Activated T-cell treated with anti-CD3 and anti-CD28 coated beads, Interleukin-2, amount 50 U/mL, for 4 hours (primary cell): ENCODE results near the gene DNER. TPM values are rescaled to one million over a fixed set of nuclear protein-coding genes. Genes with fewer than 3 reads are reported as not detected.

Source experiments
- ATAC-seq, 2 donors: fragments of 200-7000 bp; cut with Tn5 transposase; one replicate each; pipeline ENCODE4 v1.10.0; 2021
- DNase-seq: peaks from one replicate; pipeline ENCODE4 v3.0.0-alpha.2; 2020
- H3K27me3 Mint-ChIP-seq: one replicate; pipeline ENCODE4 v1.8.0; 2021; ENCODE audit warnings: low read depth, mixed read lengths
- H3K36me3 Mint-ChIP-seq: one replicate; pipeline ENCODE4 v1.8.0; 2022; ENCODE audit warnings: mixed read lengths; ENCODE audit not compliant: insufficient read depth
- H3K4me1 Mint-ChIP-seq: one replicate; pipeline ENCODE4 v1.8.0; 2021; ENCODE audit warnings: low read depth, mixed read lengths
- H3K4me3 Mint-ChIP-seq: one replicate; pipeline ENCODE4 v1.8.0; 2021; ENCODE audit warnings: mild to moderate bottlenecking, moderate library complexity, mixed read lengths
- H3K9me3 Mint-ChIP-seq: one replicate; pipeline ENCODE4 v1.8.0; 2021; ENCODE audit warnings: mixed read lengths
- total RNA-seq, 3 donors: library from RNA; stranded (reverse); gene quantifications; one replicate each; pipeline ENCODE4 v1.2.1, GENCODE V29; 2021

Gene DNER
- total RNA-seq, 3 donors from 2014 or later: not detected

GRCh38 chr2:229666811-229667210 is 47.5 kb downstream of the DNER start:
- H3K4me1 Mint-ChIP-seq: no peaks in the 10 kb centered on the region
- no peak for ATAC-seq
- H3K4me3 Mint-ChIP-seq: no peak overlapping the region
- H3K27me3 Mint-ChIP-seq: peaks cover 16% of the 10 kb centered on the region
- H3K9me3 Mint-ChIP-seq: no peaks in the 10 kb centered on the region
- DNase-seq: no peak
- no peaks in the 10 kb centered on the region for H3K36me3 Mint-ChIP-seq

DNA sequence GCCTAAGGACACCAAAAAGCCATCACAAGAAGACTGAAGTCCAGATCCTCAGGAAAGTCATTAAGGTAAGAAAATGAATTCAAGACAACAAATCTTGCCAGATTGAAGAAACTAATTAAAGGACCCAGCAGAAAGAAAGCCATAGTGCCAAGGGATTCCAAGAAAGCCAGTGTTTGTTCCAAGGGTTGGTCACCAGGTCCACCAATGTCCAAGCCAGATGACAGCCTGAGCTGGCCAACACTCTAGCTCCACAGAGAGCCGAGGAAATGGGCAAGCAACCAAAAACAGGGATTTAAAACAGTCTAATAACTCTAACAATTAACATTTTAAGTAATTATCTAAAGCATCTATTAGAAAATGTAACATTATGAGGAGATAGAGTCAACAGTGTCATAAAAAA is 49.2 kb downstream of the DNER start:
- Mint-ChIP-seq H3K4me3 (no peak overlapping the region), H3K9me3 (no peaks in the 10 kb centered on the region), H3K36me3 (no peaks in the 10 kb centered on the region), H3K4me1 (no peaks in the 10 kb centered on the region), H3K27me3 (peaks cover 14% of the 10 kb centered on the region)
- ATAC-seq: no peak
- no peak for DNase-seq

DNA sequence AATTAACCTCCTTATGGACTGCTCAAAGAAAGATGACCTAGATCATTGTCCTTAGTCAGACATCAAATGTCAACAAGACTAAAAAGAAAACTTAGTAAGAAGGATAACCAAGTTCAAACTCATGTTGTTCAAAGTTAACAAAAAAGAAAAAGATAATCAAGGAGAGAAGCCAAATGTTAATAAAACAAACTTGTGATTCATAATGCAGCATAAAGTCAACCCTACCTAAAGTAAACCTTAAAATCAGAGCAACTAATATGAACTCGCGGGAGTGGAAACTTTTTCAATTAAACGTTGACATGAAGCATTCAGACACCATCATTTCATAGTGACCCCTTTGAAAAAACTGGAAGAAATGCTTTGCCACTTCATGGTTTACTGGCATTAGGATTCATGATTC is 52.9 kb downstream of the DNER start:
- H3K4me3 Mint-ChIP-seq: no peak overlapping the region
- no peaks in the 10 kb centered on the region for H3K9me3 Mint-ChIP-seq
- H3K36me3 Mint-ChIP-seq: no peaks in the 10 kb centered on the region
- ATAC-seq (no peak), DNase-seq (no peak)
- no peaks in the 10 kb centered on the region for H3K4me1 Mint-ChIP-seq
- H3K27me3 Mint-ChIP-seq: peaks cover 7% of the 10 kb centered on the region

GRCh38 chr2:229660951-229661350 is 53.4 kb downstream of the DNER start:
- H3K4me3 Mint-ChIP-seq: no peak overlapping the region
- no peaks in the 10 kb centered on the region for H3K9me3 Mint-ChIP-seq
- H3K4me1 Mint-ChIP-seq: no peaks in the 10 kb centered on the region
- DNase-seq (no peak), ATAC-seq (no peak)
- H3K27me3 Mint-ChIP-seq: peaks cover 9% of the 10 kb centered on the region
- no peaks in the 10 kb centered on the region for H3K36me3 Mint-ChIP-seq

GRCh38 chr2:229660391-229660790 is 54.0 kb downstream of the DNER start:
- ATAC-seq (no peak), DNase-seq (no peak)
- Mint-ChIP-seq H3K4me3 (no peak overlapping the region), H3K36me3 (no peaks in the 10 kb centered on the region), H3K27me3 (peaks cover 9% of the 10 kb centered on the region), H3K4me1 (no peaks in the 10 kb centered on the region), H3K9me3 (no peaks in the 10 kb centered on the region)

GRCh38 chr2:229658004-229658403 is 56.4 kb downstream of the DNER start:
- peaks cover 12% of the 10 kb centered on the region for H3K27me3 Mint-ChIP-seq
- DNase-seq: no peak
- no peak overlapping the region for H3K4me3 Mint-ChIP-seq
- ATAC-seq: no peak
- H3K9me3 Mint-ChIP-seq: no peaks in the 10 kb centered on the region
- no peaks in the 10 kb centered on the region for H3K4me1 Mint-ChIP-seq
- H3K36me3 Mint-ChIP-seq: no peaks in the 10 kb centered on the region

DNA sequence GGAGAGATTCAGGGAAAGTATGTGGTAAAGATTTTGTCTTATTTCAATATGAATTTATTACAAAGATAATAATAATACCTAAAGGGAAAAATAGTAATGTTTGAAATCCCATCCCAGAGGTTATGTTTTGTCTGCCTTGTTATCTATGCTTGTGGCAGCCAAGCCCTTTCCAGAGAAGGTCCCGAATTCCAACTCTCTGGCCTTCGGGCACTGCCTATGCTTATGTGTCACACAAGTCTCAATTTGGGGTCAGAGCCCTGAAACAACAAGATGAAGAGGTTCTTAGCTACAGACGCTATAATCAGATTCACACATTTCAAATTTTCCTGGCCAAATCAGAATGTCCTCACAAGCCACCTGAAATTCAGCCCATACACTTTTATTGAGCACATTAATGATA is 59.9 kb downstream of the DNER start:
- no peak overlapping the region for H3K4me3 Mint-ChIP-seq
- ATAC-seq (no peak), DNase-seq (no peak)
- H3K27me3 Mint-ChIP-seq: peaks cover 22% of the 10 kb centered on the region
- H3K9me3 Mint-ChIP-seq: no peaks in the 10 kb centered on the region
- no peaks in the 10 kb centered on the region for H3K4me1 Mint-ChIP-seq
- H3K36me3 Mint-ChIP-seq: no peaks in the 10 kb centered on the region

DNA sequence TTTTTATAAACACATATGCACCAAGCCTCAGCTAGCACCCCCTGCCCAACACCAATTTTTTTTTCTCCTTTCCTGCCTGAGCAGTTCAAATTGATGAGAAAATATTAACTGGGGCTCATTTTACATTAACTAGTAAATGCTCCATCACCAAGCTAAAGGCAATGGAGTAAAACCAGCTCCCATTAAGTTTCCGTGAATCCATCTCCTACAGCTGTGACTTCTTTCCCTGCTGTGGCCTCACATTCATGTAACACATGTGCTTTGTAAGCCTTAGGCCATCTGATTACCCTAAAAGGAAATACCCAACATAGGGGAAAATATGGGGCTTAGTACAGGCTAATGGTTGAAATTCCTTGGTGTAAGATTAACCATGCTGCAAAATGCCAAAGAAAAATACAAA is 60.8 kb downstream of the DNER start:
- no peak for ATAC-seq
- H3K4me1 Mint-ChIP-seq: no peaks in the 10 kb centered on the region
- H3K4me3 Mint-ChIP-seq: no peak overlapping the region
- no peaks in the 10 kb centered on the region for H3K36me3 Mint-ChIP-seq
- DNase-seq: no peak
- H3K27me3 Mint-ChIP-seq: peaks cover 22% of the 10 kb centered on the region
- no peaks in the 10 kb centered on the region for H3K9me3 Mint-ChIP-seq

DNA sequence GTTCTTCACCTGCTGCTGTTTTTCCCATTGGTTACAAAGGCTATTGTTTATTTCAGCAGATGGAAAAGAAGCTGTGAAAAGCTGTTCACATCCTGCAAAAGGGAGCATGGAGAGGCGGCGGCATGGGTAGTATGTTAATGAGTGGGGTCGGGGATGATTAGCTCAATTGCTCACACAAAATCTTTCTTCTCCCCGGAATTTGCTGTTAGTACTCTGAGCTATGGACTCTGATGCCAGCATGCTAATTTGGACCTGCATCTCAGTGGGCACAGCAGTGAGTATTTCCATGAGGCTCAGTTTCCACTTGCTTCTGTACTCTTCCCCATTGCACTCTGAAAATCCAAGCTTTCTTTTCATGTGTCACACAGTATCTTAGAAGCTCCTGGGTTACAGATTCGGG is 61.6 kb downstream of the DNER start:
- Mint-ChIP-seq H3K9me3 (no peaks in the 10 kb centered on the region), H3K4me3 (no peak overlapping the region), H3K27me3 (peaks cover 22% of the 10 kb centered on the region), H3K36me3 (no peaks in the 10 kb centered on the region), H3K4me1 (no peaks in the 10 kb centered on the region)
- DNase-seq (no peak), ATAC-seq (no peak)

DNA sequence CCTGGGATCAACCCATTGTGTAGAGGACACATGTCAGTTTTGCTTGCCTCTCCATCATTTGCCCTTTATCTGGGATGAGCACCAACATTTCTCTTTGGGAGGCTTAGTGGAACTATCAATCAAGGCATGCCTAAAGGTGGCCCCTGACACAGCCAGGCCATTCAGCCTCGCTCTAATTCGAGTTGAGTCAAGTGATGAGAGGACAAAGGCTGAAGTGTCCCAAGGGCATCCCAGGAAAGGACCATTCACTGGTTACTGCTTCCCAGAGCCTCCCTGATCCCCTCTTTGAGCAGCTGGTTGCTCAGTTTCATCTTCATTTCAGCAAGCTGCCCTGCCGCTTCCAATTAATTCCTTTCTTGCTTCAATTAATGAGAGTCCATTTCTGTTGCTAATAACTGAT is 63.5 kb downstream of the DNER start:
- Mint-ChIP-seq H3K27me3 (peaks cover 27% of the 10 kb centered on the region), H3K9me3 (no peaks in the 10 kb centered on the region), H3K4me3 (no peak overlapping the region), H3K4me1 (no peaks in the 10 kb centered on the region), H3K36me3 (no peaks in the 10 kb centered on the region)
- no peak for ATAC-seq
- DNase-seq: no peak

GRCh38 chr2:229650059-229650458 is 64.3 kb downstream of the DNER start:
- Mint-ChIP-seq H3K9me3 (no peaks in the 10 kb centered on the region), H3K27me3 (peaks cover 27% of the 10 kb centered on the region), H3K36me3 (no peaks in the 10 kb centered on the region), H3K4me3 (no peak overlapping the region), H3K4me1 (no peaks in the 10 kb centered on the region)
- ATAC-seq (no peak), DNase-seq (no peak)

GRCh38 chr2:229646186-229646723 is 68.1 kb downstream of the DNER start:
- Mint-ChIP-seq H3K4me1 (no peaks in the 10 kb centered on the region), H3K4me3 (no peak overlapping the region), H3K36me3 (no peaks in the 10 kb centered on the region), H3K9me3 (no peaks in the 10 kb centered on the region), H3K27me3 (peaks cover 17% of the 10 kb centered on the region)
- DNase-seq (no peak), ATAC-seq (no peak)

DNA sequence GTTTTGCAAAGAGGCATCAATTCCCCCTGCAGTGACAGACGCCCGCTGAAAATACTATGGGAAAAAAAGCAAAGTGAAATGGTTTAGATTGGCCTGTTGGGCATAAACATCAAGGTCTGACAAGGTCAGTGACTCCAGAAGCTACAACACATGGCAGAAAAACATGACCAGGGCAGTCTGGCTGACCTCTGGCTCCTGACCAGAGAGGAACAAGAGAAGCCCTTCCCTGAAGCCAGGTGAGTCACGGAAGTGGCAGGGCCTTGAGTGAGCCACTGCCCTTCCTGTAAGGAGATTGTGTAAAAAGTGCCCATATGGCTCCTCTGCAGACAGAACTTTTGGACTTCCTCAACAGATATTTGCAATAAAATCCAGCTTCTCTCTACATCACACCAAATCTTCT is 72.0 kb downstream of the DNER start:
- Mint-ChIP-seq H3K4me3 (no peak overlapping the region), H3K27me3 (peaks cover 18% of the 10 kb centered on the region), H3K36me3 (no peaks in the 10 kb centered on the region), H3K9me3 (no peaks in the 10 kb centered on the region), H3K4me1 (no peaks in the 10 kb centered on the region)
- DNase-seq (no peak), ATAC-seq (no peak)

GRCh38 chr2:229641676-229642075 is 72.7 kb downstream of the DNER start:
- DNase-seq (no peak), ATAC-seq (no peak)
- Mint-ChIP-seq H3K36me3 (no peaks in the 10 kb centered on the region), H3K4me1 (no peaks in the 10 kb centered on the region), H3K27me3 (peaks cover 21% of the 10 kb centered on the region), H3K9me3 (no peaks in the 10 kb centered on the region), H3K4me3 (no peak overlapping the region)

GRCh38 chr2:229640636-229641035 is 73.7 kb downstream of the DNER start:
- no peaks in the 10 kb centered on the region for H3K4me1 Mint-ChIP-seq
- H3K4me3 Mint-ChIP-seq: no peak overlapping the region

GRCh38 chr2:229636571-229636970 is 77.8 kb downstream of the DNER start:
- peaks cover 25% of the 10 kb centered on the region for H3K27me3 Mint-ChIP-seq
- H3K36me3 Mint-ChIP-seq: no peaks in the 10 kb centered on the region
- H3K4me1 Mint-ChIP-seq: no peaks in the 10 kb centered on the region
- H3K4me3 Mint-ChIP-seq: no peak overlapping the region
- no peak for ATAC-seq
- no peaks in the 10 kb centered on the region for H3K9me3 Mint-ChIP-seq
- DNase-seq: no peak

More at GRCh38 chr2:229640636-229641035, 73.7 kb downstream of the DNER start:
- DNase-seq: no peak
- Mint-ChIP-seq H3K9me3 (no peaks in the 10 kb centered on the region), H3K36me3 (no peaks in the 10 kb centered on the region), H3K27me3 (peaks cover 17% of the 10 kb centered on the region)
- no peak for ATAC-seq
